ENCODE data around the gene DEDD2.

DNA sequence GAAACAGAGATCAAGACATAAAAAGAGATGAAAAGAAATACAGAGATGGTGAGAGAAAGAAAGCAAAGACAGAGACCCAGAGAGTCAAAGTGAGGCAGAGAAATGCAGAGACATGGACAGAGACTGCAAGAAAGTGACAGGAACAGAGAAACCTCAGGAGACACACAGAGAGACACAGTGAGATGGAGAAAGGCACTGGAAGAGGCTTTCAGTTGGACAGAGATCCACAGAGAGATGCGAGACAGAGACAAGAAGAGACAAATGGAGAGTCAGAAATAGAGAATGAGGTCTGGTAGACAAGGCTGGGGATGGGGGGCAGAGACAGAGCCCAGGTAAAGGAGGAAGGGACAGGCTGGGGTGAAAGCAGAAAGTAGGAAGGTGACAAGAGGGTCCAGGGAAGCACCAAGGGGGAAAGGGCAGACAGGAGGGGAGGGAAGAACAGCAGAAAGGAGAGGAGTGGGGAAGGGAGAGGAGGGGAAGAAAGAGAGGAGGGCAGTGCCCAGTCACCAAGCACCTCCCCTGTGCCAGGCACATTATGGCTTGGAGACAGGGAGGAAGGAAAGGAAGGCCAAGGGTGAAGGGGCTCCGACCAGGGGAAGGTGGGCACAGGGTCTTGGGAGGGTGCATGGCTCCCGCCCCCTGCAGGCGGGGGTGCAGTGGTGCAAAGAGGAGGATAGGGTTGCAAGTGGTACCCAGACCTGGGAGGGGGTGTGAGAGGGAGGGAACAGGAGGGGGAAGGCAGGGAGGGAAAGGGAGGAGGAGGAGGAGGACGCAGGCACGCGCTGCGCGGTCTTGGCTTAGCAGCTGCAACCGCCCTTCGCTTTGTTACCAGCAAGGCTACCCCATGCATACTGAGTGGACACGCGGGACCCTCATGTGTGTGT lies 38.4 kb downstream of the DEDD2 start:
- TF ChIP-seq POLR2AphosphoS5 (IDR thresholded peaks at IDR 0.05; ENCODE audit: low read depth, low read length) = no peak
- no peak for TF ChIP-seq POLR2A (IDR thresholded peaks at IDR 0.05; ENCODE audit: low read depth, low read length)
- TF ChIP-seq TAF1 (IDR thresholded peaks at IDR 0.05; ENCODE audit: borderline replicate concordance, low read depth, low read length) = no peak

Data from GM12892 (cell line).